ENCODE measurements around the gene BCAS3. TPM values are rescaled to one million over a fixed set of nuclear protein-coding genes. Genes with fewer than 3 reads are reported as not detected.

The BCAS3 gene
- total RNA-seq: 12.3 and 21.3 TPM in 2 replicates

DNA sequence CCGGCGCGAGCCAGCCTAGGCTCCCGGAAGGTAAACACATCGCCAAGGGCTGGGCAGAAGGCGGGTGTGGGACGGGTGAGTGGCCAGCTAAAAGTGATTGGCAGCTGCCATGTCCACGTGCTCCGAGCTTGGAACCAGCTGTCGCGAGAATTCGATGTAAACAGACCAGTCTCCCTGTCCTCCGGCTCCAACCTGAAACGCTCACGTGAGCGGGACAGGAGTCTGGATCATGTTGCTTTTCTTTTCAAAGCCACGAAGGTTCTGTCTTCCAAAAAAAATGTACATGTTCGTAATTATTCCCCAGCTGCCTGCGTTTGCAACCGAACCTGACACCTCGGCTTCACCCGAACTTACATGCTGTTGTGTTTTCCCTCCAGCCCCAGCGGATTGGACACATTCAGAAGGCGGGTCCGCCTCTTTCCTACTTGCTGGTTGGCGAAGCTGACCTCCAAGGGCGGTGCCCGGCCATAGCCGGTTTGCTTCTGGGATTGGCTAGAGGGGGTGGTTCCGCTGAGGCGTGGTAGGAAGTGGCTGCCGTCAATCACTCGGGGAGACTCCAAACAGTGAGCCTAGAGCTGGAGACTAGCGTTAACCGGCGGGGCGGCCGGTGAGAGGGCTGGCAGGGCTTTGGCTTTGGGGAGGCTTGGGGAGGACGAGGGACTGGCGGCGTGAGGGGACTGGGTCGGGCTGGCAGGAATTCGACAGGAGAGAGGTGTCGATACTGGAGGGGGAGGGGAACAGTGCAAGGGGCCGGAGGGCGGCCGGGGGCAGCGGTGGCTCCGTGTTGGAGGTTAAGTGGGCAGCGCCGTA is at the start of gene BCAS3:
BCAS3 (plus strand) TSS at position 544 of the 810 bp plus-strand sequence.

DNA sequence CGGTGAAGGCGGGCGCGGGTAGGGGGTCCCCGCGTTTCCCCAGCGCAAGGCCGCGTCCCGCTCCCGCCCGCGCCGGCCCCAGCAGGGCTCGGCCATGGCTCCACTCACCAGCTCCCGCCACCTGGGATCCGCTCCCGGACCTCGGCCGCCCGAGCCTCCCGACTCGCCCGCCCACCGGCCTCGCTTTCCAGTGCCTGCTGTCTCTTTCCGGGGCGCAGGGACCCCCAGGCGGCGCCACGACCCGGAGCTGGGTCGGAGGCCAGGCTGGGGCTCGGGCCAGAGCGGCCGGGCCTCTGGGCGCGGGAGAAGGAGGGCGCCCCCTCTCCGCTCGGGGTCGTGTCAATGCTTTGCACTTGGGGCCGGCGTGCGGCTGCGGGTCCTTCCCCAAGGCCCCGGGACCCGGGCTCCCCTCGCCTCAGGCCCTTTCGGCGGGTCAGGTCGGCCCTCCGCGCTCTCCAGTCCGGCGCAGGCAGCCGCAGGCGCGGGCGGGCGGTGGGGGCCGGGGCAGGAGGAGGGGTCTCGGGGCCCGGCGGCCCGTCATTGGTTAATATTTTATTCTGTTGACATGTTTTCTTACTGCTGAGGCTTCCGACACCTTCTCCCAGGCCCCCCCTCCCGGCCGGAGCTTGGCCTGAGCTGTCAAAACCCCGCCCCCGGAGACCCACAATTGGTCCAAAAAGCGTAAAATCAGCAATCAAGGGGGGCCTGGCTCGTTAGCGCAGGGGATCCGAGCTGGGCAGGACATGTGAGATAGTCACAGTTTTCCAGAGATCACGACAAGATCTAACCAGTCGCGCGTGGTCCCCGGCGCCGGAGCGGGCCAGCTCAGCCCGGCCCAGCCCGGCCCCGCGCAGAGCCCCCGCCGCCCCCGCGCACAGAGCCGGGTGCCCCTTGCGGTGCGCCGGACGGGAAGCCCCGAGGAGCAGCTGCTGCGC is 721.7 kb downstream of the BCAS3 start, which contains the start of gene TBX2:
TBX2 (plus strand) TSS at position 713 of the 935 bp plus-strand sequence. CDS start 334 bp downstream, outside the sequence.

Other genes with a start within 250 kb of the BCAS3 start
- gene APPBP2, start 151.6 kb upstream of the BCAS3 start, total RNA-seq: 28.6 and 53.0 TPM in 2 replicates
- 14.3 and 22.6 TPM in 2 replicates for gene PPM1D, start 77.7 kb upstream of the BCAS3 start, total RNA-seq